Measurements from ENCODE around the gene MEG3. TPM values are rescaled to one million over a fixed set of nuclear protein-coding genes. Genes with fewer than 3 reads are reported as not detected.

MEG3 gene
- total RNA-seq, 2 experiments from 2014 or later = not detected

DNA sequence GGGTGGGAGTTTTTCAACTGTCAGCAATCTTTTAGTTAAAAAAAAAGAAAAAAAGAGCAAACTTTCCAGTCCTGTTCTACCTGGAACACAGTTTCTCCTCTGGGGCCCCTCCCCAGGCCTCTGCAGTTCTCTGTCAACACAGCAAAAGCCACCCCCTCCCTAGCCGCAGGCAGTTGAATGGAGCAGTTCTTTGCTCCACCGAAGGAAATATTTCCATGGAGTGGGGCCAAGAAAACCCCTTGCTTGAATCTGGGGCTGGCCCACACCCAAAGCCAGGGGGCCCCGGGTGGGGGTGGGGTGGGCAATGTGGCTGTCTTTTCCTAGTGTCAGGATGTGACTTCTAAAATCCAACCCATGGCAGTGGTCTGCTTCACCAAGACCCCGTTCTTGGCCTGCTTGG, 5.0 kb upstream of the MEG3 start:
- Mint-ChIP-seq H3K9me3 (no peaks in the 10 kb centered on the region), H3K36me3 (ENCODE audit: low read depth) (no peaks in the 10 kb centered on the region), H3K27me3 (ENCODE audit: low read depth) (peaks cover 18% of the 10 kb centered on the region), H3K4me3 (no peak overlapping the region), H3K4me1 (ENCODE audit: low read depth) (peaks cover 6% of the 10 kb centered on the region), H3K27ac (no peak overlapping the region)
- intact Hi-C loops (cut with micrococcal nuclease) = no loop called here
- CTCF ChIA-PET = no interaction called here
- DNase-seq = no peak

DNA sequence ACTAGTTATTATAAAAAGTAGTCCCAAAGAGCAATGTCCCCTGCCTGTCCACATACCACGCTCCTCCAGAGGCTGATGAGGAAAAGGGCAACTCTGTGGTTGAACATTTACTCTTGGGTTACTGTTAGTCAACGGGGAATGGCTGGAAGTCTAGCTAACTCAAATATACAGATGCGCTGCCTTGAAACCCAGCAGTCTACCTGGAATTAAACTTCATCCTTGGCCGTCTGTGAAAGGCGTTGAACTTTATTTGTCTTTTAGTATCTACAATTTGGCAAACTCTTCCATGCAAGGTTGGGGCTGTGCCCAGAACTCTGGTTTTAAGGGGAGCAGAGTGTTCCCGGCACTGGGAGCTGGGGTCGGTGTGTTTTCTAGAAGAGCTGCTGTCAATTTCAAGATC, 3.9 kb upstream of the MEG3 start:
- Mint-ChIP-seq H3K4me3 (no peak overlapping the region), H3K27me3 (ENCODE audit: low read depth) (peaks cover 24% of the 10 kb centered on the region), H3K9me3 (no peaks in the 10 kb centered on the region), H3K27ac (no peak overlapping the region), H3K4me1 (ENCODE audit: low read depth) (peaks cover 13% of the 10 kb centered on the region), H3K36me3 (ENCODE audit: low read depth) (no peaks in the 10 kb centered on the region)
- intact Hi-C loops (cut with micrococcal nuclease) = no loop called here
- CTCF ChIA-PET = no interaction called here
- DNase-seq = no peak

- CTCF ChIA-PET = no interaction called here
- peaks cover 16% of the 10 kb centered on the region for H3K4me1 Mint-ChIP-seq (ENCODE audit: low read depth)
Observed at GRCh38 chr14:100822532-100823296, 3.2 kb upstream of the MEG3 start.

DNA sequence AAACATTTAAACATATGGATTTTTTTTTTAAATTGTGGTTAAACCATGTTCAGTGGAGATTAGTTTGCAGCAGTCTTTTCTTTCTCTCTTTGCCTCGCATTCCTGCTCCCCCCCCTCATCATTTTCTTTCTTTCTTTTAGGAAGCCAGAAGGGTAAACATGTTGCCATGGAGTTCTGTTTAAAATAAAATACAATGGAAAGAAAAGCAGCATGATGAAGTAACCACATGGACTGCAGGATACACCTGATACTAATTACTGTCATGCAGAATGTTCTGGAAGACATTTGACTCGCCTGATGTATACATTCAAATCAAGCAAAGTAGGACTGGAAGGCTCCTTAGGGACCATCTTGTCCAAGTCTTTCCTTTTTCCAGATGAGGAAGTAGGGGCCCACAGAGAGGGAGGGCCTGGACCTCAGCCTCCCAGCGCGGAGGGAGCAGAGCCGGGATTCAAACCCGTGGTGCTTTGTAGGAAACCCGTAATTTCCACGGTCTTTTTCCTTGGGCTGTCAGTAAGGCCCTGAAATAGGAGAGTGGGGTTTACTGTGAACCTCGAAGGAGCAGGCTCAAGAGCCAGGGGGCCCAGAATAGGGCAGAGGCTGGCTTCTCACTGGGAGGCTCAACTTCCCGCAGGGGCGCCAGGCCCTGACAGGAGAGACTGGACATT, 2.4 kb upstream of the MEG3 start:
- Mint-ChIP-seq H3K36me3 (ENCODE audit: low read depth) (no peaks in the 10 kb centered on the region), H3K27me3 (ENCODE audit: low read depth) (peaks cover 30% of the 10 kb centered on the region), H3K9me3 (peaks cover 4% of the 10 kb centered on the region), H3K4me3 (no peak overlapping the region), H3K4me1 (ENCODE audit: low read depth) (peaks cover 16% of the 10 kb centered on the region), H3K27ac (no peak overlapping the region)
- DNase-seq = no peak
- intact Hi-C loops (cut with micrococcal nuclease) = no loop called here
- CTCF ChIA-PET = no interaction called here

More at GRCh38 chr14:100822532-100823296, 3.2 kb upstream of the MEG3 start:
- H3K27me3 Mint-ChIP-seq (ENCODE audit: low read depth) = peaks cover 29% of the 10 kb centered on the region
- no peak for DNase-seq
- no peaks in the 10 kb centered on the region for H3K36me3 Mint-ChIP-seq (ENCODE audit: low read depth)
- H3K4me3 Mint-ChIP-seq = no peak overlapping the region
- H3K27ac Mint-ChIP-seq = no peak overlapping the region
- intact Hi-C loops (cut with micrococcal nuclease) = no loop called here
- peaks cover 4% of the 10 kb centered on the region for H3K9me3 Mint-ChIP-seq

DNA sequence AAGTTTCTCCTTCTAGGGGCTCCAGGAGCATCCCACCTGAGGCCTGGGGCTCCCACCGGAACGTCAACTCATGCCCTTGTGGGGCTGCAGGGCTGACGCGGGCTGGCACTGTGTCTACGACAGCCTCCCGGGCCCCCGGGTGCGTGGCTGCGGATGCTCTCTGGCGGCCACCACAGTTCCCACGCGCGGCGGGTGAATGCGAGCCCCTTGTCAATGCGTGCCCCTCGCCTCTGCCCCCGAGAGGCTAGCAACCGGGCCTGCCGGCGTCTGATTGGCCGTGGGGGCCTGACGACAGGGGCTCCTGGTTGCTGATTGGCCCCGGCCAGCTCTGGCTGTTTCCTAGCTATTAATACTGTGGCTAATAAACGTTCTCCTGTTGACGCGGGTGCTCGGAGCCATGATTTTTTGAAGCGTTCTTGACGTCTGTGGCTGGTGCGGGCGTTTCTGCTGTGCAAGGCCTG, 1.8 kb upstream of the MEG3 start:
- CTCF ChIA-PET = no interaction called here
- peaks cover 4% of the 10 kb centered on the region for H3K9me3 Mint-ChIP-seq
- H3K27ac Mint-ChIP-seq = no peak overlapping the region
- H3K27me3 Mint-ChIP-seq (ENCODE audit: low read depth) = peaks cover 35% of the 10 kb centered on the region
- H3K4me1 Mint-ChIP-seq (ENCODE audit: low read depth) = peaks cover 16% of the 10 kb centered on the region
- intact Hi-C loops (cut with micrococcal nuclease) = no loop called here
- no peak for DNase-seq
- no peak overlapping the region for H3K4me3 Mint-ChIP-seq
- H3K36me3 Mint-ChIP-seq (ENCODE audit: low read depth) = no peaks in the 10 kb centered on the region

DNA sequence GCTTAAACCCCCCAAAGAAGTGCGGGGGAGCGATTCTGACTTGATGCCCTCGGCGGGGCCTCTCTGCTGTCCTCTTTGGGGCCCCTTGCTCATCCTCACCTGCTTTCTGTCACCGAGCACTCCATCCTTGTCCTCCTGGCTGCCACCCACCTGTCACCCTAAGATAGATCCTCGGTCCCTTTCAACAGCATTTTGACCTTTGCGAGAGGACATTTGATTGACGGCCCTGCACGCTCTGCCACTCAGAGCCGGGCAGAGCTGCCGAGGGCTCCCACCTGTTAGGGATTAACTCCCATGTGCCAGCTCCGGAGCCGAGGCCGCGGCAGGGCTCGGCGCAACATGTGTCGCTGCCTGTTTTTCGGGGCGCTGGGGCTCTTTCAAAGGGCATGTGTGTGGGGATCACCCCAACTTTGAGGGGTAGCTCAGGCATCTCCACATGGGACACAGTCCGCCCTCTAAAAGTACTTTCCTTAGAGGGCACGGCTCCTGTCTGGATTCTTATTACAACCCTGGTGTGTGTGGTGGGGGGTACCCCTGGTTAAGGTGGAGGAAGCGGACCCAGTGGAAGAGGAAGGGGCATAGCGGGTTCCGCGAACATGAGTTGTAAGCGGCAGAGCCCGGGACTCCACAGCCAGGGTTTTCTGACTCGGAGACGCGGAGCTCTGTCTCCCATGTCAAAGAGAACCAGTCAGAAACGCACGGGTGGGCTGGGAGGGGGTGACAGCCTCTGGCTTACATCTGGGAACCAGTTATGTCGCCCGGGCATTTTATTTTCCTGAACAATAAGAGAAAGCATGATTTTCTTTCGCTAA, 811 bp upstream of the MEG3 start:
- H3K9me3 Mint-ChIP-seq = peaks cover 4% of the 10 kb centered on the region
- CTCF ChIA-PET = no interaction called here
- no peak overlapping the region for H3K4me3 Mint-ChIP-seq
- peaks cover 16% of the 10 kb centered on the region for H3K4me1 Mint-ChIP-seq (ENCODE audit: low read depth)
- H3K27me3 Mint-ChIP-seq (ENCODE audit: low read depth) = peaks cover 43% of the 10 kb centered on the region
- H3K27ac Mint-ChIP-seq = no peak overlapping the region
- intact Hi-C loops (cut with micrococcal nuclease) = no loop called here
- no peak for DNase-seq
- H3K36me3 Mint-ChIP-seq (ENCODE audit: low read depth) = no peaks in the 10 kb centered on the region

DNA sequence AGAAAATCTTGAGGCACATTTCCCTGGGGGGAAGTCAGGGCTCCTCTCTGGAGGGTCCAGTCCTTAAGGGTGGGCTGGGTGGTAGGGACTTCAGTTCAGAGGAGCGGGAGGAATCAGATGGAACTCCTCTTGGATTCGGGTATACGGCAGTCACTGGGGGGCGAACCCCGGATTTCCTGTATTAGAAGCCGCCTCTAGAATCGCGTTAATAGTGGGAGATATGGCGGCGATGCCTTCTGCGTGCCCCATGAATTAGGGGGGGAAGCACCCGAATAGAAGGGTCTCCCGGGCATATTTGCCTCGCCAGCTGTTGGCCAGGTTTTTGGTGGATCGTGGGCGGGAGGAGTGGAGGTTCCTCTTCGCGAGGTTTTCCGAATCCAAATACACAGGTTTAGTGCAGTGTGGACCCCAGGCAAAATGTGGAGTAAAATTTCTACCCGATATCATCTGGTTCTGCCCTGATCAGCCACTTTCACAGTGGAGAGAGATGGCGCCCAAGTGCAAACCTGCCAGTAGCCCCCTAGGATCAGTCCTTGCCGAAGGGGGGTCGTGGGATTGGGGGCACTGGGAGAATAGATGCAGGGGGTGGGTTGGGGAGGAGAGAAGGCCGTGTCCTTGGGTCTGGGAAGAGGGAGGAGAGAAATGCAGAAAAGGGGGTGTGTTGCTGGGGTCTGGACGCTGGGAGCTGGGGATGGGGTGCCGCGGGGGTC, 628 bp downstream of the MEG3 start:
- H3K9me3 Mint-ChIP-seq = peaks cover 4% of the 10 kb centered on the region
- no peak overlapping the region for H3K27ac Mint-ChIP-seq
- H3K4me1 Mint-ChIP-seq (ENCODE audit: low read depth) = peaks cover 16% of the 10 kb centered on the region
- intact Hi-C loops (cut with micrococcal nuclease) = no loop called here
- no peaks in the 10 kb centered on the region for H3K36me3 Mint-ChIP-seq (ENCODE audit: low read depth)
- H3K4me3 Mint-ChIP-seq = peak overlapping the region; percentile 6
- DNase-seq = no peak
- CTCF ChIA-PET = no interaction called here
- H3K27me3 Mint-ChIP-seq (ENCODE audit: low read depth) = peaks cover 43% of the 10 kb centered on the region

DNA sequence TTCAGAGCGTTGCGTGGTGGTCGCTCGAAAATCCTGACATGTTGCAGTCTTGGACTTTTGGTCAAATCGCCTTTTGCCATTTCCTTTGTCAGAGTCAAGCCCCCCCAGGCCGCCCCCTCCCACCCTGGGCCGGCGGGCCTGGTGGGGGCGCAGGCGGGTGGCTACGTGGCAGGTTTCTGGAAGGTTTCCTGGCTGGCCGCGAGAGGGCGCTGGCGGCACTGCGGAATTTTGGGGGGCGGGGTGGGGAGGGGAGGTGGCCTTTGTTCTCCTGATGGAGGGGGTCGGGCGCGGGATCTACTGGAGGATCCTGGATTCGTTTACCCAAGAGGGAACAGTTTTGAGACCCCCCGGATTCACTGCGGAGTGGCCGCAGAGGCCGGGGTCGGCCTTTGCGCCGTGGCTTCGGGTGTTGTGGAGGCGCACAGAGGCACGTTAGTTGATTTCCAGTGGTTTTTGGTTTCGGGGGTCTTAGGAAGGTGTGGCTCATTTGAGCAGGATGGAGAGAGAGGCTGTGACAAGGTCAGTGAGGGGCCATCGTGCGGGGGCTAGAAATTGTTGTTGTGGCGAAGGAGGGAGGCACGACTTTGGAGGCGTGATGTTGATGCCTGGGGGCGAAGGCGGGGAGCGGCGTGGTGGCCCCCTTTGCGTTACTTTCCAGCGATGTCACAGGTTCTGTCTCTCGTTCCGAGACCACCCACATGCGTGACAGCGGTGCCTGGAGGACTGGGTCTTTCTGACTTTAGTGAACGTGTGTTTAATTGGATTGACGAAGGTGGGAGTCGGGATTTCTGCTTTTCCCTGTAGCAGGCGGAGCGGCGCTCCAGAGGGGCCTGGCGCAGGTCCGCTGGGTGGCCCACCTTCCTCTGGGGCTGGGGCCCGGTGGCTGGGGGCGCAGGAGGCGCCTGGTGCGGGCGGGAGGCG, 1.4 kb downstream of the MEG3 start:
- Mint-ChIP-seq H3K9me3 (peaks cover 4% of the 10 kb centered on the region), H3K27me3 (ENCODE audit: low read depth) (peaks cover 43% of the 10 kb centered on the region), H3K36me3 (ENCODE audit: low read depth) (no peaks in the 10 kb centered on the region), H3K4me1 (ENCODE audit: low read depth) (peaks cover 16% of the 10 kb centered on the region), H3K4me3 (no peak overlapping the region), H3K27ac (no peak overlapping the region)
- CTCF ChIA-PET = no interaction called here
- no peak for DNase-seq
- intact Hi-C loops (cut with micrococcal nuclease) = no loop called here

DNA sequence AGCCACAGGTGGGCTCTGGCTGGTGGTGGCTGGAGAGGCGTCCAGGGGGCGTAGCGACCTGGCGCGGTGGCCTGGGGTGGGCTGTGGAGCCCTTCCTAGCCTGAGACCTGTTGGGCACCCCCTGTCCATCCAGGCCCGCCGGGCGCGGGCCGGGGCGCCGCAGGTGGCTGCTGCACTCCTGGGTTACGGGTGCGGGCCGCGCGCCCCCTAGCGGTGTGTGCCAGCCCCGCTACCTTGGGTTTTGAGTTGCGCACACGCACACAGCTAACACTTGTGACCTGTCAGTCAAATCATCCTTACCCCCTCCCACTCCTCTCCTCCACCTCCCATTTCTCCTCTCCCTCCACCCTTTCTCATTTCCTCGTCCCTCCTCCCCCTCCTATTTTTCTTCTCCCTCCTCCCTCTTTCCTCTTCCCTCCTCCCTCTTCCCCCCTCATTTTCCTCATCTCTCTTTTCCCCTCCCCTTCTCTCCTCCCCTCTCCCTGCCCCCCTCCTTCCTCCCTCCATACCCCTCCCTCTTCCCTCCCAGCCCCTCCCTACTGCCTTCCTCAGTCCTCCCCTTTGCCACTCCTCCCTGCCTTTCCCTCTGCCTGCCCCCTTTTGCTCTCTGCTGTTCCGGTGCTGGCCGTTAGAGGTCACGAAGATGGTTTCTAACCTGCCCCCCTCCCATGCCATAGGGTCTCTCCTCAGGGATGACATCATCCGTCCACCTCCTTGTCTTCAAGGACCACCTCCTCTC, 2.3 kb downstream of the MEG3 start:
- no peaks in the 10 kb centered on the region for H3K36me3 Mint-ChIP-seq (ENCODE audit: low read depth)
- H3K4me3 Mint-ChIP-seq = no peak overlapping the region
- no peak overlapping the region for H3K27ac Mint-ChIP-seq
- intact Hi-C loops (cut with micrococcal nuclease) = no loop called here
- CTCF ChIA-PET = no interaction called here
- DNase-seq = peak; percentile 14
- peaks cover 43% of the 10 kb centered on the region for H3K27me3 Mint-ChIP-seq (ENCODE audit: low read depth)
- peaks cover 4% of the 10 kb centered on the region for H3K9me3 Mint-ChIP-seq
- H3K4me1 Mint-ChIP-seq (ENCODE audit: low read depth) = peaks cover 16% of the 10 kb centered on the region

DNA sequence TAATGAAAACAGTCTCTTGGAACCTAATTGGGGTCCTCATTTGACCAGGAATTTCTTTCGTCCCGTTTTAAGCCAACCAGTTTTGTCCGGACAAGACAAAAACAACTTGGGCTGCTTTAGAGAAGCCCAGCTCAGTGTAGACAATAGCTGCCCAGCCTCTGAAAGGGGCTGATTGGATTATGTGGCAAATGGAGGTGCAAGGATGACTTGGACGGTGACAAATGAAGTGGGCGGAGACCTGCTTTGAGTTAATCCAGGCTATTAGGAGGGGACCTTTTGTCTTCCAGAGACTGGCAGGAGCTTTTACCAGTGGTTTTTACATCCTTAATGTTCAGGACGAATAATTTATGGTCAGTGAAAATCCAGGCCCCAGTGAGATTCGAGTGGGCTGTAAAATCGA, 4.8 kb downstream of the MEG3 start:
- Mint-ChIP-seq H3K27ac (no peak overlapping the region), H3K9me3 (peaks cover 4% of the 10 kb centered on the region)

DNA sequence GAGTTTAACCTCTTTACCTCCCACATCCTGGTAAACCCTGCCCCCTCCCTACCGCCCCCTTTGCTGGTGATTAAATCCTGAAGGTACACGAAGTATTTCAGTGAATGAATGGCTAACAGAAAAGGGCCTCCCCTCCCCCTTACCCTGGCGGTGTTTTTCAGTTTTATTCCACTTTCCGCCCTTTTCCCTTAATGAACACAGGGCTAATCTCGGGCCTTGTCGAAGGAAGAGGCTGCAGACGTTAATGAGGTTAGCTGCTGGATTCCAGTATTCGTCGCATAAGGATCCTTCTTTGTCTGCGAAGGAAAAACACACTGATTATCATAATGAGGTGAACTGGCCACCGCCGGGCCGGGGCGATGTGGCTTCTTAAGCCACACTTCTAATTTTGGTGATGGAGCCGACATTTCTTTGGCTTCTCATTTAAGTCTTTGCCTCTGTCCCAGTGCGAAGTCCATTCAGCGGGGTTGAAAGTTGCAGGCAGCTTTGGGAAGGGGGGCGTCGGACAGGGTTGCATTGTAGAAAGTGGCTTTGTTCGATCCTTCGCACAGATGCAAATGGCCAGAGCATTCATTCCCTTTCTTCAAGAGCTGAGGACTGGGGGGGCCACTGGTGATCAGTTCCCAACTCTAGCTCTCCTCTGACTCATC, 6.5 kb downstream of the MEG3 start:
- H3K27ac Mint-ChIP-seq = no peak overlapping the region
- CTCF ChIA-PET = no interaction called here
- intact Hi-C loops (cut with micrococcal nuclease) = no loop called here
- peaks cover under 1% of the 10 kb centered on the region for H3K4me1 Mint-ChIP-seq (ENCODE audit: low read depth)
- no peaks in the 10 kb centered on the region for H3K36me3 Mint-ChIP-seq (ENCODE audit: low read depth)
- no peak for DNase-seq
- peaks cover 17% of the 10 kb centered on the region for H3K27me3 Mint-ChIP-seq (ENCODE audit: low read depth)
- no peak overlapping the region for H3K4me3 Mint-ChIP-seq
- H3K9me3 Mint-ChIP-seq = peaks cover 2% of the 10 kb centered on the region

More for the DNA sequence above, 4.8 kb downstream of the MEG3 start:
- no peaks in the 10 kb centered on the region for H3K36me3 Mint-ChIP-seq (ENCODE audit: low read depth)
- CTCF ChIA-PET = no interaction called here
- H3K4me1 Mint-ChIP-seq (ENCODE audit: low read depth) = peaks cover 12% of the 10 kb centered on the region
- no peak overlapping the region for H3K4me3 Mint-ChIP-seq
- no peak for DNase-seq
- peaks cover 31% of the 10 kb centered on the region for H3K27me3 Mint-ChIP-seq (ENCODE audit: low read depth)
- intact Hi-C loops (cut with micrococcal nuclease) = no loop called here

Data from activated naive CD4-positive, alpha-beta T cell treated with anti-CD3 and anti-CD28 coated beads for 36 hours (primary cell).